Naive B cell (primary cell): ENCODE measurements around the gene MIS18A. TPM values are rescaled to one million over a fixed set of nuclear protein-coding genes. Genes with fewer than 3 reads are reported as not detected.
"Not testable (repeated sequence)": the region's sequence is repeated elsewhere in the genome, so short reads cannot be mapped to it uniquely, and the experiment has no call there.

Experiments used
- ATAC-seq, 2 donors: fragments of 150-1000 bp; cut with Tn5 transposase; 2 replicates each; pipeline ENCODE4 v1.10.0; 2021; ENCODE audit warnings: low read depth in 2 of 2, mild to moderate bottlenecking in 2 of 2, moderate library complexity in 2 of 2
- DNase-seq: peaks from one replicate; pipeline ENCODE4 v3.0.0; 2022
- H3K27ac Mint-ChIP-seq, 6 donors: one replicate each; pipeline ENCODE4 v1.8.0; 2020 to 2022; ENCODE audit warnings: mild to moderate bottlenecking in 6 of 6, mixed read lengths in 6 of 6, moderate library complexity in 5 of 6, inconsistent platforms in 2 of 6
- H3K27me3 Mint-ChIP-seq, 3 donors: one replicate each; pipeline ENCODE4 v1.8.0; 2021 to 2022; ENCODE audit warnings: mixed read lengths in 3 of 3, mild to moderate bottlenecking in 1 of 3
- H3K36me3 Mint-ChIP-seq, 2 donors: one replicate each; pipeline ENCODE4 v1.8.0; 2020 to 2022; ENCODE audit warnings: mixed read lengths in 2 of 2, inconsistent platforms in 1 of 2, mild to moderate bottlenecking in 1 of 2
- H3K4me1 Mint-ChIP-seq, 3 donors: one replicate each; pipeline ENCODE4 v1.8.0; 2020 to 2022; ENCODE audit warnings: mixed read lengths in 3 of 3, inconsistent platforms in 1 of 3, mild to moderate bottlenecking in 1 of 3, moderate library complexity in 1 of 3
- H3K4me3 Mint-ChIP-seq, 8 donors: one replicate each; pipeline ENCODE4 v1.8.0; 2020 to 2022; ENCODE audit warnings: mild to moderate bottlenecking in 8 of 8, mixed read lengths in 8 of 8, moderate library complexity in 8 of 8, inconsistent platforms in 2 of 8
- H3K9me3 Mint-ChIP-seq, 7 donors: one replicate each; pipeline ENCODE4 v1.8.0; 2020 to 2022; ENCODE audit warnings: mixed read lengths in 7 of 7, mild to moderate bottlenecking in 5 of 7, inconsistent platforms in 2 of 7, moderate library complexity in 1 of 7
- polyA plus RNA-seq, 6 donors: library from polyadenylated mRNA; unstranded; fragments of 300-500 nt; fragmentation: Illumina TruSeq; gene quantifications; one replicate each; pipeline ENCODE4 v1.2.3, GENCODE V29; 2021; ENCODE audit warnings: low read depth in 6 of 6

MIS18A gene
- polyA plus RNA-seq, 6 donors from 2014 or later = 6.6 to 20.3 (median 13.1) TPM

DNA sequence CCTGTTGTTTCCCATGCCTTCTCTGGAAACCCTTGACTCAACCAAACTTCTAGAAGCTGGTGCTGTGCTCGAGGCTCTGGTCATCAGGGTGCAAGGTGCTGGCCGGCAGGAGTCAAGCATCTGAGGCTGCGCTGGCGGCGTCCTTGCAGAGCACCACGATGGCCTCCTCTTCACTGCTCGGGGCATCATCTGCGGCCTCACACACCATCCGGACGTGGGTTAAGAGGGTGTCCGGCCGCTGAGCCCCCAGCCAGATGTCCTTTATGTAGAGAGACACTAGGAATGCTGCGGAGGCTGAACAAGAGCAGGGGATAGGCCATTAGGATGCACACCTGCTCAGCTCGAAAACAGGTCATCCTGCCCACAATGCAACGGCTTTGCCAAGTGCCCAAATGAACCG is 36.0 kb upstream of the MIS18A start:
- Mint-ChIP-seq H3K27me3 (no peaks in the 10 kb centered on the region), H3K9me3 (no peaks in the 10 kb centered on the region), H3K4me3 (no peak overlapping the region), H3K27ac (peak overlapping the region in 1 of 6 donors; percentile 79), H3K4me1 (peaks cover 0 to 1% (median 0%) of the 10 kb centered on the region in 3 donors), H3K36me3 (peaks cover 0 to 20% of the 10 kb centered on the region in 2 donors)
- no peak for ATAC-seq
- DNase-seq = no peak

DNA sequence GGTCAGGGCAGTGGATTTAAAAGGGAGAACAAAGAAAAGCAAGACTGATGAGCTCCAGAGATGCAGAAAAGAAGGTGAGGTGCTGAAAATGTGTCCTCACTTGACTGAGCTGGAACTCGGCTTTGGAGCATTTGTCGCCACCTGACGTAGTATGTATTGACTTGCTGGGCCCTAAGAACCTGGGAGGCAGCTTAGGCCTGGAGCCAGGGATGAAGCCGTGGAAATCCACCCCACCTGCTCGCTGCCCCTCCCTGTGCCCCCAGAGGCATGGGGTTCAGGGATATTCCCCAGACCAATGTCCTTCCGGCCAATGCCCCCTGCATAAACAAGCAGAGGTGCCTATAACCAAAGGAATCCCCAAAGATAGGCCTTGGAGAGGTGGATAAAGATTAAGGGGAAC is 34.1 kb upstream of the MIS18A start:
- ATAC-seq (no peak), DNase-seq (no peak)
- peaks cover 0 to 8% of the 10 kb centered on the region in 2 donors for H3K36me3 Mint-ChIP-seq
- no peaks in the 10 kb centered on the region for H3K9me3 Mint-ChIP-seq
- H3K4me1 Mint-ChIP-seq = peaks cover 0 to 1% (median 0%) of the 10 kb centered on the region in 3 donors
- no peaks in the 10 kb centered on the region for H3K27me3 Mint-ChIP-seq
- no peak overlapping the region for H3K4me3 Mint-ChIP-seq
- no peak overlapping the region for H3K27ac Mint-ChIP-seq

DNA sequence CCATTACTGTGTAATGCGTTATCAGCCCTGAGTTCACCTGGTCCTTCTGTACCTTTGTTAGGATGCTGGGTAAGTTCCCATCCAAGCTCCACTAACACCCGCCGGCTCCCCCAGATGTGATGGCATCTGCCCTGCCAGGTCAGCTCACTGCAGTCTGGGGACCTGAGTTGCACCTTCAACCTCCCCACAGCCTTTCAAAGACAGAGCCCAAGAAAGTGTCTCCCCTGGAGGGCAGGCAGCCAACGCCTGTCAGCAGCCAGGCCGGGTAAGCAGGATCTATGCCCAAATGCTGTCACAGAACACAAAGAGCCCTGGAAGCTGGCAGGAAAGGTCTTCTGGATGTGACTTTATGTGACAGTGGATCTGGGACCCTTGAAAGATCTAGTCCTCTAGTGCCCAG is 33.5 kb upstream of the MIS18A start:
- Mint-ChIP-seq H3K4me1 (peaks cover 0 to 1% (median 0%) of the 10 kb centered on the region in 3 donors), H3K4me3 (no peak overlapping the region), H3K27ac (peak overlapping the region in 2 of 6 donors; percentile 49 to 69), H3K36me3 (peaks cover 0 to 8% of the 10 kb centered on the region in 2 donors), H3K9me3 (no peaks in the 10 kb centered on the region), H3K27me3 (no peaks in the 10 kb centered on the region)
- ATAC-seq = no peak
- no peak for DNase-seq

DNA sequence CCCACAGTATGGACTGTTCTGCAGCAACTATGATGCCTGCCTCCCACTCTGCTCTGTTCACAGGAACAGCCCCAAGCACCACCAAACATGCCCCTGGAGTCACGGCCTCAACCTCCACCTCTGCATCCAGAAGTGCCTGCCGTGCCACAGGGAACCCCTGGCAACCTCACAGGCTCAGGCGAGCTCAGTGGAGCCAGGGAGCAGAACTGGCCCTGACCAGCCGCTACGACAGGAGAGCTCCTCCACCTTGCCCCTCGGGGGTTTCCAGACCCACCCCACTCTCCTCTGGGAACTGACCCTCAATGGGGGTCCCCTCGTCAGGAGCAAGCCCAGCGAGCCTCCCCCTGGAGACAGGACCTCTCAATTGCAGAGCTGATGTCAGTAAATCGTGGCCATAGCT is 32.8 kb upstream of the MIS18A start:
- Mint-ChIP-seq H3K9me3 (no peaks in the 10 kb centered on the region), H3K27me3 (no peaks in the 10 kb centered on the region), H3K36me3 (peaks cover 6 to 13% of the 10 kb centered on the region in 2 donors), H3K4me1 (peaks cover 0 to 1% (median 0%) of the 10 kb centered on the region in 3 donors), H3K27ac (no peak overlapping the region), H3K4me3 (no peak overlapping the region)
- no peak for ATAC-seq
- DNase-seq = no peak

DNA sequence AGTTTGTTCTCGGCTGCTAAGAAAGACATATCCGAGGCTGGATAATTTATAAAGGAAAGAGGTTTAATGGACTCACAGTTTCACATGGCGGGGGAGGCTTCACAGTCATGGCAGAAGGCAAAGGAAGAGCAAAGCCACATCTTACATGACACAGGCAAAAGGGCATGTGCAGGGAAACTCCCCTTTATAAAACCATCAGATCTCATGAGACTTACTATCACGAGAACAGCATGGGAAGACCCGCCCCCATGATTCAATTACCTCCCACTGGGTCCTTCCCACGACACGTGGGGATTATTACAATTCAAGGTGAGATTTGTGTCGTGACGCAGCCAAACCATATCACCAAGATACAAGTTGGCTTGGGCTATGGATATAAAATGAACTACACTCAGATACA is 32.1 kb upstream of the MIS18A start:
- H3K4me3 Mint-ChIP-seq, H3K4me1 Mint-ChIP-seq, H3K9me3 Mint-ChIP-seq, H3K27me3 Mint-ChIP-seq, DNase-seq, ATAC-seq: not testable (repeated sequence)
- Mint-ChIP-seq H3K27ac (peak overlapping the region in 1 of 6 donors; percentile 72), H3K36me3 (peaks cover 10 to 13% of the 10 kb centered on the region in 2 donors)

DNA sequence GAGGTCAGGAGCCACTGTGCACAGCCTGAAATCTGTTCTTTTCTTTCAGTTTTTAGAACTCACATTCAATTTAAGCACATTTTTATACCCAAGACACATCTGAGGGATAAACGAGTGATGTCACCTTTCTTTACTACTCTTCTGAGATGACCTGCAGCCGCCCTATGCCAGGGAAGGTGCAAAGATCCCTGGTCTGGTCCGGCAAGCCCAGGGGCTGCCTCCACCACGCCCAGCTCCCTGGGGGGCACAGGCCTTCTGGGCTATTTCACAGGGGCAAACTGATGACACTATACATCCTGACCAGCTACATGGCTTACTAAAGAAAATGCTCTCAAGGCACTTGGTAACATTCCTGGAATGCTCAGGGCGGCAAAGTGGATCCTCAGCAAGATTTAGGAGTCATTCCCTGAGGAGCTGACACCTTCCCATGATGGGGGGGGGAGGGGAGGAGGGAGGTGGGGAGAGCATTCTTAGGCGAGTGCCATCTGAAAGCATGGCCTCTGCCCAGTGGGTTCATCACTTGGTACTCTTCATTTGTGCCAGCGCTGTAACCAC is 31.1 kb upstream of the MIS18A start:
- Mint-ChIP-seq H3K4me1 (peaks cover 0 to 1% (median 0%) of the 10 kb centered on the region in 3 donors), H3K27ac (no peak overlapping the region), H3K36me3 (peaks cover 10 to 13% of the 10 kb centered on the region in 2 donors), H3K9me3 (no peaks in the 10 kb centered on the region), H3K4me3 (no peak overlapping the region), H3K27me3 (no peaks in the 10 kb centered on the region)
- no peak for DNase-seq
- ATAC-seq = no peak

DNA sequence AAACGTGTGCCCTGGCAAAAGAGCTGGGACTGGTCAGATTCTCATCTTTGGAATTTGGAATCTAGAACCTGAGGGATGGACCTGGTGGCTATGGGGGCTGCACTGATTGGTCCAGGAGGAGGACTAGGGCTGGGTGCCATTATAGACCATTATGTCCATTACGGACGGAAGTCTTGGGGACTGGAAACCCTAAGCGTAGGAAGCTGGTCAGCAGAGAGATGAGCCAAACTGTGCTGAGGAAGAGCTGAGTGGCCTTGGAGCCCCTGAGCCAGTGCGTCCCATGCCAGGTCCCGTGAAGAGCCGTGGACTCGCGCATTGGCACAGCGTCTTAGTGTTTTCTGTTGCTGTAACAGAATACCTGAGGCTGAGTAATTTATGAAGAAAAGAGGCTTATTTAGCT is 29.8 kb upstream of the MIS18A start:
- Mint-ChIP-seq H3K36me3 (peaks cover 9 to 10% of the 10 kb centered on the region in 2 donors), H3K27me3 (no peaks in the 10 kb centered on the region), H3K4me1 (peaks cover 0 to 1% (median 0%) of the 10 kb centered on the region in 3 donors)

DNA sequence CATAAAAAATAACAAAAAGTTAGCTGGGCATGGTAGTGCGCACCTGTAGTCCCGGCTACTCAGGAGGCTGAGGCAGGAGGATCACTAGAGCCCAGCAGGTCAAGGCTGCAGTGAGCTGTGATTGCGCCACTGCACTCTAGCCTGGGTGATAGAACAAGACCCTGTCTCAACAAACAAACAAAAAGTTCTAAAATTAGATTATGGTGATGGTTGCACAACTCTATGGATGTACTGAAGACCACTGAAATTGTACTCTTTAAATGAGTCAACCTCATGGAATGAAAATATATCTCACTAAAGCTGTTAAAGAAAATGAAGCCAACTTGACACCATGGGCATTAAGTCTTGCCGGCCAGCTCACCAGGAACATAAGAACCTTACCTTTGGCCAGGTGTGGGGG is 28.9 kb upstream of the MIS18A start:
- DNase-seq (no peak), ATAC-seq (no peak)
- H3K36me3 Mint-ChIP-seq = peaks cover 9 to 10% of the 10 kb centered on the region in 2 donors
- no peak overlapping the region for H3K4me3 Mint-ChIP-seq
- H3K9me3 Mint-ChIP-seq = no peaks in the 10 kb centered on the region
- no peaks in the 10 kb centered on the region for H3K27me3 Mint-ChIP-seq
- H3K27ac Mint-ChIP-seq = no peak overlapping the region
- H3K4me1 Mint-ChIP-seq = peaks cover 0 to 1% (median 0%) of the 10 kb centered on the region in 3 donors

More for the DNA sequence above, 29.8 kb upstream of the MIS18A start:
- no peaks in the 10 kb centered on the region for H3K9me3 Mint-ChIP-seq
- no peak overlapping the region for H3K4me3 Mint-ChIP-seq
- H3K27ac Mint-ChIP-seq = no peak overlapping the region
- DNase-seq (no peak), ATAC-seq (no peak)

DNA sequence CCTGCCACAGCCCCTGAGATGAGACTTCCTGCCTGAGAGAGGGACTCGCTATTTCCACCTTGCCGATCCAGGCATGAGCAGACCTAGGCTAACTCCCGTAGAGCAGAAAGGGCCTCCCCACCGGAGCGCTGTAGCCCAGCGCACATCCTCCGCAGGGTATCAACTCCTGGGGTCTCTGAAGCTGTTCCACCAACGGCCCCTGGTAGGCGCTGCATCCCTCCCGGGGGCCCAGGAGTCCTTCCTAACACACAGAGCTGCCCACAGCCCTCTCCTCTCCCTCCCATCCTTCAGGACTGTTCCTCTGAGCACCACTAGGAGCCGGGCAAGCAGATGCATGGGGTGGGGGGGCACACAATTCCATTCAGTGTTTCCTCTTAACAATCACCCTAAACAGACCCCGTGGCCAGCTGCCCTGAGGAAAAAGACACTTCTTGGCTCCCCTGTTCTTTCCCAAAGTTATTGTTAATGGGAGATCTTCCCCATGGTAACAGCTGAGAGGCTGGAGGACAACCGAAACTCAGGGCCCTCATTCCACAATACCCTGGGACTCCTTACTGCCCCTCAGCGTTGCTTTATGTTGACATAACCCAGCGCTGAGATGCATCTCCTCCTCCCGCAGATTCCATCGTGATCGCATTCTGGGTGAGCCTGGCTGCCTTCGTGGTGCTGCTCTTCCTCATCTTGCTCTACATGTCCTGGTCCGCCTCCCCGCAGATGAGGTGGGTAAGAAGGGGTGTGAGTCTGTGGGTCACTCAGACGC is 27.4 kb upstream of the MIS18A start:
- ATAC-seq (no peak), DNase-seq (no peak)
- Mint-ChIP-seq H3K36me3 (peaks cover 10 to 19% of the 10 kb centered on the region in 2 donors), H3K9me3 (no peaks in the 10 kb centered on the region), H3K4me3 (no peak overlapping the region), H3K27me3 (no peaks in the 10 kb centered on the region), H3K4me1 (no peaks in the 10 kb centered on the region), H3K27ac (peak overlapping the region in 1 of 6 donors; percentile 47)

DNA sequence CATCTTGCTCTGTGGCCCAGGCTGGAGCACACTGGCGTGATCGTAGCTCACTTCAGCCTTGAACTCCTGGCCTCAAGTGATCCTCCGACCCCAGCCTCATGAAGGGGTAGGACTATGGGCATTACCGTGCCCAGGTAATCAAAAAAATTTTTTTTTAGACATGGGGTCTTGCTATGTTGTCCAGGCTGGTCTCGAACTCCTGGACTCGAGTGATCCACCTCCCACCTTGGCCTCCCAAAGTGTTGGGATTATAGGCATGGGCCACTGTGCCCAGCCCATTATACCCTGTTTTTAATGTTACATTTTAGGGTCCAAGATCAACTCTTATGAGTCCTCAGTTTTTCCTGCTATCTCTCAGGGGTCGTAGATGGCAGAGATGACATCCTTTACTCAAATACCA is 26.1 kb upstream of the MIS18A start:
- H3K4me3 Mint-ChIP-seq = no peak overlapping the region
- H3K36me3 Mint-ChIP-seq = peaks cover 10 to 19% of the 10 kb centered on the region in 2 donors
- peaks cover 0 to 1% (median 0%) of the 10 kb centered on the region in 3 donors for H3K4me1 Mint-ChIP-seq
- H3K9me3 Mint-ChIP-seq = no peaks in the 10 kb centered on the region
- DNase-seq = no peak
- no peak for ATAC-seq
- H3K27me3 Mint-ChIP-seq = no peaks in the 10 kb centered on the region
- no peak overlapping the region for H3K27ac Mint-ChIP-seq

DNA sequence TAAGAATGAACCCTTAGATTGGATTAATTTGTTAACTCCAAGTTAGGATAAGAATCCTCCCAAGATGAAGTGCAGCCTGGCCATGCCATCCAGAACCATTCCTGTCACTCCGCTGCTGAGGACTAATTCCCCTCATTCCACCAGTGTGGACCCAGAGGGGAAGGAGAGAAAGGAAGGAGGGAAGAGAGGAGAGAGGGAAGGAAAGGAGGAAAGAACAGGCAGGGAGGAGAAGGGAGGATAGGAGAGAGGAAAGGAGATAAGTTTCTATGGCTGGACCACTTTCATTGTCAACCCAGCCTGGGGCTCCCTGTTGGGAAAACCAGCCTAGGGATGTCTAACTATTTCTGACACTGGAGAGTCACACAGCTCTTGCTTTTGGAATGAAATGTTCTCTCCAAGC is 24.5 kb upstream of the MIS18A start:
- no peak for ATAC-seq
- no peak overlapping the region for H3K27ac Mint-ChIP-seq
- no peaks in the 10 kb centered on the region for H3K9me3 Mint-ChIP-seq
- no peak for DNase-seq
- peak overlapping the region in 1 of 8 donors; percentile 59 for H3K4me3 Mint-ChIP-seq
- peaks cover 10 to 15% of the 10 kb centered on the region in 2 donors for H3K36me3 Mint-ChIP-seq
- H3K4me1 Mint-ChIP-seq = peaks cover 0 to 1% (median 0%) of the 10 kb centered on the region in 3 donors
- no peaks in the 10 kb centered on the region for H3K27me3 Mint-ChIP-seq

DNA sequence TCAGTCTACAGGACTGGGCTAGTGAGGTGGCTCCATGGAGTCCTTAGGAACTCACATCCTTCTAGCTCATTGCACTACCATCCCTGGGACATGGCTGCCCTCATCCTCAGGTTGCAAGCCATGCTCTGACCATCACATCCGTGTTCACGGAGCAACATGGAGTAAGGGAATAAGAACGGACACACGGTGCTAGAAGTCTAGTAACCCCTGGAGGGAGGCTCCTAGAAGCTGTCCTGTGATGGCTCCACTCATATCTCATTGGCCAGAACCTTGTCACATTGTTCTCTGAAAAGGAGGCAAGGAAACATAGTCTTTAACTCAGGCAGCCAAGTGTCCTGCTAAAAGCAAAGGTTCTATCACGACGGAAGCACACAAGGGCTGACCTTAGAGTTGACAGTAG is 23.7 kb upstream of the MIS18A start:
- no peak overlapping the region for H3K4me3 Mint-ChIP-seq
- DNase-seq (no peak), ATAC-seq (no peak)
- H3K27ac Mint-ChIP-seq = no peak overlapping the region
- peaks cover 0 to 1% (median 0%) of the 10 kb centered on the region in 3 donors for H3K4me1 Mint-ChIP-seq
- no peaks in the 10 kb centered on the region for H3K27me3 Mint-ChIP-seq
- no peaks in the 10 kb centered on the region for H3K9me3 Mint-ChIP-seq
- peaks cover 10 to 15% of the 10 kb centered on the region in 2 donors for H3K36me3 Mint-ChIP-seq

DNA sequence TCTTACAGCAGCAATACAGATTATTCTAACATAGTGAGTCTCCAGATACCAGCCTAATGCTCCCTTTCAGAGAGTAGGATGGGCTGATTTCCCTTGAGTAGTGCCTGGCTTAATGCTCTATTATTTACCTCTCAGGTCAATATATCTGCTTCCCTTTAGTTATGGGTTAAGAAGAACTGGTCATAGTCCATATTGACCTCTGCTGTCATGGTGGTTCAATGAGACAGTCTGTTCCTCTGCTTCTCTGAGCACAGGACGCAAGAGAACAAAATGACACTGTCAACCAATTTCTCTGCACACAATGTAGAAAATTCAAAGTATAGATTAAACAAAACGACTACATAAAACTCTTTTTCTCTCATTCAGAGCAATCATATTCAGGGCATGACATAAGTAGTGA is 22.7 kb upstream of the MIS18A start:
- peaks cover 4 to 10% of the 10 kb centered on the region in 2 donors for H3K36me3 Mint-ChIP-seq
- no peak overlapping the region for H3K27ac Mint-ChIP-seq
- ATAC-seq (no peak), DNase-seq (no peak)
- no peaks in the 10 kb centered on the region for H3K9me3 Mint-ChIP-seq
- no peaks in the 10 kb centered on the region for H3K27me3 Mint-ChIP-seq
- H3K4me3 Mint-ChIP-seq = no peak overlapping the region
- peaks cover 0 to 1% (median 0%) of the 10 kb centered on the region in 3 donors for H3K4me1 Mint-ChIP-seq

DNA sequence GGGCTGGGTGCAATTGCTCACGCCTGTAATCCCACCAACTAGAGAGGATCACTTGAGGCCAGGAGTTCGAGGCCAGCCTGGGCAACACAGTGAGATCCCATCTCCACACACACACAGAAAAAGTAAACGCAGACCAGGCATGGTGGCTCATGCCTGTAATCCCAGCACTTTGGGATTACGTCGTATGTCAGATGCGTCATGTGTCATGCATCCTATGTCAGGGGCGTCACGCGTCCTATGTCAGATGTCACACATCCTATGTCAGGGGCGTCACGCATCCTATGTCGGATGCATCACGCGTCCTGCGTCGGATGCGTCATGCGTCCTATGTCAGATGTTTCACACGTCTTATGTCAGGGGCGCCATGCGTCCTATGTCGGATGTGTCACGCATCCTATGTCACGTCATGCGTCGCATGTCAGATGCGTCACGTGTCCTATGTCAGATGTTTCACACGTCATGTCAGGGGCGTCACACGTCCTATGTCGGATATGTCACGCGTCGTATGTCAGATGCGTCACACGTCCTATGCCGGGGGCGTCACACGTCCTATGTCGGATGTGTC is 21.4 kb upstream of the MIS18A start:
- Mint-ChIP-seq H3K4me3 (no peak overlapping the region), H3K4me1 (peaks cover 0 to 1% (median 0%) of the 10 kb centered on the region in 3 donors), H3K36me3 (peaks cover 0 to 10% of the 10 kb centered on the region in 2 donors), H3K9me3 (no peaks in the 10 kb centered on the region), H3K27ac (no peak overlapping the region), H3K27me3 (no peaks in the 10 kb centered on the region)
- no peak for DNase-seq
- ATAC-seq = no peak
